MM.1S (cell line): ENCODE data around the gene MEG3.

Experiments
- CTCF ChIP-seq: fragments of 300-600 bp; sonication (generic); IDR thresholded peaks from 2 replicates; pipeline ENCODE4 v1.5.1; 2016; ENCODE audit warnings: antibody characterized with exemption, low read length, mixed read lengths
- EZH2 ChIP-seq: fragments of 300-600 bp; sonication (generic); optimal IDR thresholded peaks from 2 replicates; pipeline ENCODE3; 2017; ENCODE audit warnings: low read depth, mild to moderate bottlenecking, antibody characterized with exemption, low read length, mixed read lengths

- TF ChIP-seq CTCF (no peak), EZH2 (no peak)
These were observed 45.7 kb upstream of the MEG3 start for GRCh38 chr14:100780246-100780645.
